ENCODE data around the gene ZNF358.

ZNF358 gene

GRCh38 chr19:7475665-7476064 is 40.2 kb upstream of the ZNF358 start:
- TF ChIP-seq CTCF (conservative IDR thresholded peaks at IDR 0.05), result no peak
- no peak overlapping the region for H3K27ac ChIP-seq

GRCh38 chr19:7476241-7476640 is 39.7 kb upstream of the ZNF358 start:
- H3K27ac ChIP-seq, result no peak overlapping the region

GRCh38 chr19:7476777-7477494 is 39.0 kb upstream of the ZNF358 start:
- no peak overlapping the region for H3K27ac ChIP-seq
- TF ChIP-seq CTCF (conservative IDR thresholded peaks at IDR 0.05), result no peak

More at GRCh38 chr19:7476241-7476640, 39.7 kb upstream of the ZNF358 start:
- no peak for TF ChIP-seq CTCF (conservative IDR thresholded peaks at IDR 0.05)

GRCh38 chr19:7477758-7478157 is 38.1 kb upstream of the ZNF358 start:
- H3K27ac ChIP-seq, result no peak overlapping the region
- no peak for TF ChIP-seq CTCF (conservative IDR thresholded peaks at IDR 0.05)

- TF ChIP-seq CTCF (conservative IDR thresholded peaks at IDR 0.05), result no peak
- H3K27ac ChIP-seq, result no peak overlapping the region
Measured at GRCh38 chr19:7478173-7478842, 37.6 kb upstream of the ZNF358 start.

- TF ChIP-seq CTCF (conservative IDR thresholded peaks at IDR 0.05), result no peak
Measured at GRCh38 chr19:7478843-7479227, 37.1 kb upstream of the ZNF358 start.

GRCh38 chr19:7480222-7480969 is 35.5 kb upstream of the ZNF358 start:
- no peak overlapping the region for H3K27ac ChIP-seq

More at GRCh38 chr19:7478843-7479227, 37.1 kb upstream of the ZNF358 start:
- no peak overlapping the region for H3K27ac ChIP-seq

More at GRCh38 chr19:7480222-7480969, 35.5 kb upstream of the ZNF358 start:
- TF ChIP-seq CTCF (conservative IDR thresholded peaks at IDR 0.05), result no peak

Data from VCaP (cell line).